Measurements from ENCODE around the gene CRHR1. TPM values are rescaled to one million over a fixed set of nuclear protein-coding genes. Genes with fewer than 3 reads are reported as not detected.

CRHR1 gene
- total RNA-seq, 1 donor from 2014 or later, result not detected

DNA sequence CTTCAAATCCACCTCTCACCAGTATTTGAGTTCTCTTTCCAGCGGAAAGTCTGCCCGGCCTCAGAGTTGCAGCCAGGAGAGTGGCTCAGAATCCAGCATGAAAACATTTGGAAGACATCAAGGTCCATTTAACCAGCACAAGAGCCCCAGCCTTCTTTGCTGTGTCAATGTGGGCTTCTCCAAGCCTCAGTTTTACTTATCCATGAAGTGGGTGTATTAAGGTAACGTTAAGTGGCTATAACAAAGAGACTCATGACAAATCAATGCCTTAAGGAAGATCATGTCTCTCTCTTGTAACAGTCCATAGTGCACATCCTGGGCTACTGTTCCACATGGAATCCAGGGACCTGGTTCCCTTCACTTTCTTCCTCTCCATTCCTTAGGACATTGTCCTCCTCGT lies 59.6 kb downstream of the CRHR1 start:
- Mint-ChIP-seq H3K27me3 (no peaks in the 10 kb centered on the region), H3K4me1 (no peaks in the 10 kb centered on the region), H3K9me3 (no peaks in the 10 kb centered on the region), H3K36me3 (ENCODE audit: low read depth) (no peaks in the 10 kb centered on the region), H3K27ac (no peak overlapping the region), H3K4me3 (no peak overlapping the region)
- DNase-seq, result no peak
- intact Hi-C loops (cut with micrococcal nuclease), result no loop called here

- Mint-ChIP-seq H3K36me3 (ENCODE audit: low read depth) (no peaks in the 10 kb centered on the region), H3K9me3 (no peaks in the 10 kb centered on the region), H3K27ac (no peak within 1 kb of the TSS), H3K4me1 (no peaks in the 10 kb centered on the region), H3K4me3 (no peak within 1 kb of the TSS), H3K27me3 (no peaks in the 10 kb centered on the region)
- intact Hi-C loops (cut with micrococcal nuclease), result no loop called here
- DNase-seq, result no peak
Observed at GRCh38 chr17:45844695-45845375, 60.7 kb downstream of the CRHR1 start, which contains the start of gene SPPL2C. SPPL2C (plus strand) TSS chr17:45844881; CDS start chr17:45844907, 26 bp downstream.

GRCh38 chr17:45845376-45846185 lies 61.5 kb downstream of the CRHR1 start:
- intact Hi-C loops (cut with micrococcal nuclease), result no loop called here

GRCh38 chr17:45846223-45846622 lies 62.1 kb downstream of the CRHR1 start:
- DNase-seq, result no peak
- no peak overlapping the region for H3K4me3 Mint-ChIP-seq
- peaks cover 4% of the 10 kb centered on the region for H3K27me3 Mint-ChIP-seq
- no peaks in the 10 kb centered on the region for H3K9me3 Mint-ChIP-seq
- no peak overlapping the region for H3K27ac Mint-ChIP-seq
- intact Hi-C loops (cut with micrococcal nuclease), result no loop called here
- no peaks in the 10 kb centered on the region for H3K4me1 Mint-ChIP-seq
- H3K36me3 Mint-ChIP-seq (ENCODE audit: low read depth), result no peaks in the 10 kb centered on the region

More at GRCh38 chr17:45845376-45846185, 61.5 kb downstream of the CRHR1 start:
- Mint-ChIP-seq H3K27ac (no peak overlapping the region), H3K9me3 (no peaks in the 10 kb centered on the region), H3K4me3 (no peak overlapping the region), H3K4me1 (no peaks in the 10 kb centered on the region), H3K36me3 (ENCODE audit: low read depth) (no peaks in the 10 kb centered on the region), H3K27me3 (no peaks in the 10 kb centered on the region)
- no peak for DNase-seq

- Mint-ChIP-seq H3K4me1 (no peaks in the 10 kb centered on the region), H3K9me3 (no peaks in the 10 kb centered on the region), H3K27ac (no peak overlapping the region), H3K36me3 (ENCODE audit: low read depth) (no peaks in the 10 kb centered on the region), H3K27me3 (peaks cover 4% of the 10 kb centered on the region), H3K4me3 (no peak overlapping the region)
- intact Hi-C loops (cut with micrococcal nuclease), result no loop called here
- no peak for DNase-seq
Observed at GRCh38 chr17:45846646-45847045, 62.5 kb downstream of the CRHR1 start.

- H3K27ac Mint-ChIP-seq, result no peak overlapping the region
- no peaks in the 10 kb centered on the region for H3K36me3 Mint-ChIP-seq (ENCODE audit: low read depth)
- H3K9me3 Mint-ChIP-seq, result no peaks in the 10 kb centered on the region
- no peaks in the 10 kb centered on the region for H3K4me1 Mint-ChIP-seq
- no peak overlapping the region for H3K4me3 Mint-ChIP-seq
- H3K27me3 Mint-ChIP-seq, result peaks cover 8% of the 10 kb centered on the region
- intact Hi-C loops (cut with micrococcal nuclease), result no loop called here
- DNase-seq, result no peak
Observed at GRCh38 chr17:45847101-45847500, 63.0 kb downstream of the CRHR1 start.

DNA sequence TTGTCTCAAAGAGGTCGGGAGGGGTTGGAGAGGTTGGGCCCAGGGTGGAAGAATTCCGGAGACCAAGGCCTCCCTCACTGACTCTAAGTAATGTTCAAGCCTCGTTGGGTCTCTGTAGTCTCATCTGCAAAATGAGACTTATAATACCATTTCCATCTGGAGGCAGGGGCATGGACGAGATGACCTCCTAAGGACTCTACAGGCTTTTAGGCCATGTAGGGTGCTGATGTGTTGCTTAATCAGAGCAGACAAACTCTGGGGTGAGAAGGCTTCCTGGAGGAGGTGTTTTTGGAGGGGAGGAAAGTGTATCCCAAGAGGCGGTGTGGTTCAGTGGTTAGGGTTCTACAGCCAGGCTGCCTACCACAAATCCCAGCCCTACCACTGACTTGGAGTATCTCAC lies 63.6 kb downstream of the CRHR1 start:
- H3K27me3 Mint-ChIP-seq, result peaks cover 11% of the 10 kb centered on the region
- no peak overlapping the region for H3K4me3 Mint-ChIP-seq
- peaks cover 4% of the 10 kb centered on the region for H3K4me1 Mint-ChIP-seq
- intact Hi-C loops (cut with micrococcal nuclease), result no loop called here
- no peaks in the 10 kb centered on the region for H3K36me3 Mint-ChIP-seq (ENCODE audit: low read depth)
- DNase-seq, result no peak
- no peak overlapping the region for H3K27ac Mint-ChIP-seq
- H3K9me3 Mint-ChIP-seq, result no peaks in the 10 kb centered on the region

DNA sequence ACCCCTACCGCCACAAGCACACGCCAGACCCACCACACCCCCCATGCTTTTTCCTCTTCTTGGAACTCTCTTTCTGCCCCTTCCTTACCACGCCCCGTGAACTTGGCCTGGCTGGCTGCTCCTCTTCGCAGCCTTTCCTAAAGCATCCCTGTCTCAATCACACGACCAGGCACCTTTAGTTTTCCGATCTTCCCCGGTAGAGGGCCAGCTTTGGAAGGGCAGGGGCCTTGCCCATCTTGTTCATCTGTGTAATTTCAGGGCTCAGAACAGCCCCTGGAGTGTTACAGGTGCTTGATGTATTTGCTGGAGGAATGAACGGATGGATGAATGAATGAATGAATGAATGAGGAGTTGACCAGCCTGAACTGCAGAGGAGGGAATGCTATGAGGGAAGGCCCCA lies 64.3 kb downstream of the CRHR1 start:
- H3K4me1 Mint-ChIP-seq, result peaks cover 4% of the 10 kb centered on the region
- intact Hi-C loops (cut with micrococcal nuclease), result no loop called here

DNA sequence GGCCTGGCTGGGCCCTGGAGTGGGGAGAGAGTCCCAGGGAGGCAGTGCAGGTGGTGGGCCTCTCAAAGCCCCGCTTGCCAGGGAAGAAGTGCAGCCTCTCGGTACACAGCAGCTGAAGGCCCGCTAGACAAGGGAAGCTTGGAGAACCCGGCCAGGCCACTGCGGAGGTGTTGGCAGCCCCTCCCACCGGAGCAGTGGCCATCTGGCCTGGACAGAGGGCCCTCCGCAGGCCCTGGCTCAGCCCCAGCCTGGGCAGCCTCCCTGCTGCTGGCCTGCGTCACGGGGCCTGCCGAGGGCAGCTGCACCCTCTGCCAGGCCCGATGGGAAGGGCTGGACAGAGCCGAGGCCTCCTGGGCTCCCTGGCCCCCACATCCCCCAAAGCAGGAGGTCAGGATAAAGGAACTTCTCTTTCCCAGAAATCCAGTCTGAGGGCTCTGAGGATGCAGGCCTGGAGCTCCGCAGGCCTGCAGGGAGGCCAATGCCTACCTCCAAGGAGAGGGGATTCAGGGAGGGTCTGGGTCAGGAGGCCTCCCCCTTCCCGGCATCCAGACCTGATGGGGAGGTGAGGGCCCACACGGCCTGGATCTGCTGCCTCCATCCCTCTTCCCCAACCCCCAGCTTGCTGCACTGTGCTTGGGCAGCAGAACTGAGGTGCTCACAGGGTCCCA lies 64.9 kb downstream of the CRHR1 start:
- no peak for DNase-seq
- Mint-ChIP-seq H3K36me3 (ENCODE audit: low read depth) (no peaks in the 10 kb centered on the region), H3K9me3 (no peaks in the 10 kb centered on the region), H3K4me1 (peaks cover 4% of the 10 kb centered on the region), H3K4me3 (no peak overlapping the region), H3K27ac (no peak overlapping the region), H3K27me3 (peaks cover 11% of the 10 kb centered on the region)
- intact Hi-C loops (cut with micrococcal nuclease), result no loop called here

More for the DNA sequence above, 64.3 kb downstream of the CRHR1 start:
- Mint-ChIP-seq H3K9me3 (no peaks in the 10 kb centered on the region), H3K27me3 (peaks cover 11% of the 10 kb centered on the region), H3K27ac (no peak overlapping the region), H3K36me3 (ENCODE audit: low read depth) (no peaks in the 10 kb centered on the region), H3K4me3 (no peak overlapping the region)
- DNase-seq, result no peak

- peaks cover 11% of the 10 kb centered on the region for H3K27me3 Mint-ChIP-seq
- no peaks in the 10 kb centered on the region for H3K9me3 Mint-ChIP-seq
- DNase-seq, result no peak
- H3K27ac Mint-ChIP-seq, result no peak overlapping the region
- H3K4me3 Mint-ChIP-seq, result no peak overlapping the region
- H3K36me3 Mint-ChIP-seq (ENCODE audit: low read depth), result no peaks in the 10 kb centered on the region
- H3K4me1 Mint-ChIP-seq, result peaks cover 4% of the 10 kb centered on the region
- intact Hi-C loops (cut with micrococcal nuclease), result no loop called here
Observed at GRCh38 chr17:45849536-45849990, 65.4 kb downstream of the CRHR1 start.

DNA sequence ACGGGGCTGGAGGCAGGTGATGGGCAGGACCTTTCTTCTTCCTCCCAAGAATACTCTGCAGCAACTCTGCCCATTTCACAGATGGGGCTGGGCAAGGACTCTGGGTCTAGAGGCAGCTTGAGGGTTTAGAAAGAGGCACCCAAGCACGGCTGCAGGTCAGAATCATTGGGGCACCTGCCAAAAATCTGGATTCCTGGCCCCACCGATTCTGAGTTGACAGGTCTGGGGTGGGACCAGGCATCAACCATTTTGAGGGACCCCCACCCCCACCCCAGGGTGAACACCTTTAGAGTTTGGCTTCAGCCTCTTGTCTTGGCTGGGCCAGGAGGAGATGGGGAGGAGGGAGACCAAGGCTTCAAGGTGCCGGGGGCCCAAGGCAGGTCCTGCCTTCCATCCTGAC lies 65.9 kb downstream of the CRHR1 start:
- H3K4me3 Mint-ChIP-seq, result no peak overlapping the region
- H3K36me3 Mint-ChIP-seq (ENCODE audit: low read depth), result no peaks in the 10 kb centered on the region
- intact Hi-C loops (cut with micrococcal nuclease), result no loop called here
- peaks cover 4% of the 10 kb centered on the region for H3K4me1 Mint-ChIP-seq
- H3K27me3 Mint-ChIP-seq, result peaks cover 11% of the 10 kb centered on the region
- no peak overlapping the region for H3K27ac Mint-ChIP-seq
- H3K9me3 Mint-ChIP-seq, result no peaks in the 10 kb centered on the region
- no peak for DNase-seq

GRCh38 chr17:45850468-45850867 lies 66.3 kb downstream of the CRHR1 start:
- H3K9me3 Mint-ChIP-seq, result no peaks in the 10 kb centered on the region
- H3K27me3 Mint-ChIP-seq, result peaks cover 11% of the 10 kb centered on the region
- H3K27ac Mint-ChIP-seq, result no peak overlapping the region
- no peak for DNase-seq
- intact Hi-C loops (cut with micrococcal nuclease), result no loop called here
- H3K4me1 Mint-ChIP-seq, result peaks cover 4% of the 10 kb centered on the region
- H3K36me3 Mint-ChIP-seq (ENCODE audit: low read depth), result no peaks in the 10 kb centered on the region
- no peak overlapping the region for H3K4me3 Mint-ChIP-seq

DNA sequence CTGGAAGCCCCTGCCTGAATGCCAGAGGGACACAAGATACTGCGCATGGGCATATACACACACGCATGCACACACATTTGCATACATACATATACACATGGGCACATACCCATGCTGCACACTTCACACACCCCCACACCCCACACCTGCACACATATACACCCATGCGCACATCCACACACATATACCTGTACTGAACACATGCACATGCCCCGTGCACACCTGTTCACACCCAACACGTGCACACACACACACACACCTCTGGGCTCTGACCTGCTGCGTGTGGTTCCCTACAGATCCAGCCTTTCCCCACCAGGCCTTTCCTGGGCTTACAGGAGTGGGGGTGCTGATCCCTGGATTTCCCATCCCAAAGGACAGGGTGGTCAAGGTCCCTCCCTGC lies 66.9 kb downstream of the CRHR1 start:
- H3K27ac Mint-ChIP-seq, result no peak overlapping the region
- no peaks in the 10 kb centered on the region for H3K9me3 Mint-ChIP-seq
- intact Hi-C loops (cut with micrococcal nuclease), result no loop called here
- H3K4me3 Mint-ChIP-seq, result no peak overlapping the region
- no peaks in the 10 kb centered on the region for H3K36me3 Mint-ChIP-seq (ENCODE audit: low read depth)
- DNase-seq, result no peak
- H3K27me3 Mint-ChIP-seq, result peaks cover 13% of the 10 kb centered on the region
- peaks cover 4% of the 10 kb centered on the region for H3K4me1 Mint-ChIP-seq

DNA sequence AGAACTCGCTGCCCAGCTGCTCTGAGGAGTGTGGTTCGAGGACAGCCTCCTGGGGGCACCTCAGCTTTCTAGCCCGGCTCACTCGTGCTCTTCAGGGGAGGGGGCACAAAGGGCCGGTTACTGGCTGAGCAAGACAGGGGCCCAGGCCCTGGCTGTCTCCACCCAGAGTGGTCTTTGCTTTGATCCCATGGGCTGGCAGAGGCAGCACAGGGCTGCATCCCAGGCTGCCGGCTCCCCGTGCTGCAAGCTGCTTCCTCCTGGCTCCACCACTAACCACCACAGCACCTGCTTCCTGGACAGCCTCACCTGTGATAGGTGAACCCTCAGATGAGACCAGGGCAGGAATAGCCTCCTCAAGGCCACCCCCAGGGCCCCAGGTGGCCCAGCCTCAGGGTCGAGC lies 67.3 kb downstream of the CRHR1 start:
- Mint-ChIP-seq H3K4me1 (peaks cover 4% of the 10 kb centered on the region), H3K4me3 (no peak overlapping the region), H3K27me3 (peaks cover 13% of the 10 kb centered on the region), H3K9me3 (no peaks in the 10 kb centered on the region), H3K36me3 (ENCODE audit: low read depth) (no peaks in the 10 kb centered on the region), H3K27ac (no peak overlapping the region)
- intact Hi-C loops (cut with micrococcal nuclease), result no loop called here
- no peak for DNase-seq

All from activated CD4-positive, alpha-beta T cell treated with anti-CD3 and anti-CD28 coated beads, Interleukin-2, amount 10 ng/mL, durations not matched to agents 24 days and 14 days (primary cell).